H1 (cell line): ENCODE measurements around the gene TGFA. TPM values are rescaled to one million over a fixed set of nuclear protein-coding genes. Genes with fewer than 3 reads are reported as not detected.

Source experiments
- CTCF ChIA-PET: fragments of 300-600 bp; sonication (Branson Sonifier 250); formaldehyde crosslinking; loops from one replicate; lab custom pipeline; 2021; ENCODE audit not compliant: partially characterized antibody; lab: Charles Lee
- POLR2A ChIA-PET: fragments of 300-600 bp; sonication (Branson Sonifier 250); formaldehyde crosslinking; loops from one replicate; lab custom pipeline; 2021; ENCODE audit warnings: inconsistent platforms; ENCODE audit not compliant: partially characterized antibody; lab: Charles Lee
- DNase-seq, 2 experiments: peaks; one replicate each; pipeline versions ENCODE4 v3.0.0 to v3.0.0-alpha.2; 2010 to 2022; ENCODE audit warnings: low spot score in 2 of 2, low read depth in 1 of 2, mixed read lengths in 1 of 2
- FAIRE-seq: peaks from 2 replicates; lab custom pipeline; 2011; peaks lifted over from hg19 to GRCh38; lab: Jason Lieb, UNC
- H2AFZ ChIP-seq: 2 replicates; pipeline ENCODE4 v1.8.1; 2012; ENCODE audit warnings: low read length, inconsistent platforms
- H2AK5ac ChIP-seq: 2 replicates; pipeline ENCODE4 v1.6.1; 2013; ENCODE audit warnings: low read depth, low read length
- H2BK120ac ChIP-seq: replicated peaks from 2 replicates; pipeline ENCODE3; 2013; ENCODE audit warnings: low read depth, low read length, inconsistent platforms
- H2BK12ac ChIP-seq: 2 replicates; pipeline ENCODE4 v1.6.1; 2013; ENCODE audit warnings: low read depth, low read length
- H2BK15ac ChIP-seq: 2 replicates; pipeline ENCODE4 v1.6.1; 2013; ENCODE audit warnings: low read length
- H2BK20ac ChIP-seq: 2 replicates; pipeline ENCODE4 v1.6.1; 2013; ENCODE audit warnings: low read length
- H2BK5ac ChIP-seq: 2 replicates; pipeline ENCODE4 v1.6.1; 2013; ENCODE audit warnings: low read depth, low read length
- H3K14ac ChIP-seq: 2 replicates; pipeline ENCODE4 v1.6.1; 2013; ENCODE audit warnings: inconsistent platforms; ENCODE audit not compliant: insufficient read length
- H3K18ac ChIP-seq: 2 replicates; pipeline ENCODE4 v1.6.1; 2013; ENCODE audit warnings: low read length; ENCODE audit errors: extremely low read depth
- H3K23ac ChIP-seq: 2 replicates; pipeline ENCODE4 v1.6.1; 2013; ENCODE audit warnings: inconsistent platforms; ENCODE audit not compliant: insufficient read length
- H3K23me2 ChIP-seq: 2 replicates; pipeline ENCODE4 v1.6.1; 2013; ENCODE audit warnings: low read depth, low read length
- H3K27ac ChIP-seq: 2 replicates; pipeline ENCODE4 v1.6.1; 2011; ENCODE audit warnings: low read depth, low read length, inconsistent platforms
- H3K27me3 ChIP-seq, 4 experiments: replicated peaks in 1 of 4; 1 replicate in 1 of 4; 2 replicates in 3 of 4; pipeline versions ENCODE4 v1.6.1 to v1.8.1; 2011 to 2013; ENCODE audit warnings: low read length in 3 of 4, mild to moderate bottlenecking in 3 of 4, inconsistent platforms in 2 of 4, mixed read lengths in 2 of 4, moderate library complexity in 1 of 4; ENCODE audit not compliant: control insufficient read depth in 3 of 4, insufficient read depth in 3 of 4; ENCODE audit errors: extremely low read depth in 1 of 4
- H3K36me3 ChIP-seq, 4 experiments: 2 replicates each; pipeline versions ENCODE4 v1.6.1 to v1.8.1; 2011 to 2013; ENCODE audit warnings: mild to moderate bottlenecking in 4 of 4, low read length in 3 of 4, moderate library complexity in 2 of 4, control low read depth in 1 of 4, inconsistent platforms in 1 of 4; ENCODE audit not compliant: insufficient read depth in 4 of 4, control insufficient read depth in 2 of 4
- H3K4ac ChIP-seq: replicated peaks from 2 replicates; pipeline ENCODE3; 2013; ENCODE audit warnings: low read length, low read depth, mixed read lengths, inconsistent platforms; ENCODE audit not compliant: insufficient read length
- H3K4me1 ChIP-seq, 4 experiments: replicated peaks in 1 of 4; 1 replicate in 1 of 4; 2 replicates in 3 of 4; pipeline versions ENCODE4 v1.6.1 to v1.8.1; 2011 to 2013; ENCODE audit warnings: low read length in 3 of 4, inconsistent platforms in 2 of 4, mixed read lengths in 1 of 4; ENCODE audit not compliant: insufficient read depth in 4 of 4, control insufficient read depth in 3 of 4
- H3K4me2 ChIP-seq, 2 experiments: 2 replicates each; pipeline versions ENCODE4 v1.6.1 to v1.8.1; 2011 to 2013; ENCODE audit warnings: low read depth in 2 of 2, low read length in 2 of 2, control low read depth in 1 of 2, inconsistent platforms in 1 of 2, mild to moderate bottlenecking in 1 of 2; ENCODE audit not compliant: insufficient read depth in 1 of 2
- H3K4me3 ChIP-seq, 4 experiments: fragments of 200-600, 300-600 bp in 1 of 4; sonication (generic), shearing (Covaris generic), sonication (Bioruptor Twin) in 1 of 4; 2 replicates each; pipeline versions ENCODE4 v1.5.1 to v1.8.1; 2011 to 2016; ENCODE audit warnings: low read length in 4 of 4, low read depth in 3 of 4, control low read depth in 2 of 4, inconsistent platforms in 2 of 4, mild to moderate bottlenecking in 2 of 4, mixed read lengths in 1 of 4, moderate library complexity in 1 of 4; ENCODE audit not compliant: insufficient read depth in 2 of 4; ENCODE audit errors: extremely low read depth in 1 of 4
- H3K56ac ChIP-seq: replicated peaks from 2 replicates; pipeline ENCODE3; 2013; ENCODE audit warnings: low read depth, mild to moderate bottlenecking, mixed read lengths, low read length, inconsistent platforms; ENCODE audit not compliant: insufficient read length
- H3K79me1 ChIP-seq: 2 replicates; pipeline ENCODE4 v1.6.1; 2013; ENCODE audit warnings: low read depth, low read length, control low read depth
- H3K79me2 ChIP-seq, 2 experiments: 2 replicates each; pipeline versions ENCODE4 v1.6.1 to v1.8.1; 2012 to 2013; ENCODE audit warnings: low read length in 2 of 2, mild to moderate bottlenecking in 2 of 2, inconsistent platforms in 1 of 2; ENCODE audit not compliant: insufficient read depth in 2 of 2, control insufficient read depth in 1 of 2
- H3K9ac ChIP-seq, 4 experiments: replicated peaks in 1 of 4; 1 replicate in 1 of 4; 2 replicates in 3 of 4; pipeline versions ENCODE4 v1.6.1 to v1.8.1; 2011 to 2013; ENCODE audit warnings: low read depth in 3 of 4, low read length in 3 of 4, control low read depth in 2 of 4, mild to moderate bottlenecking in 2 of 4, moderate library complexity in 2 of 4, inconsistent platforms in 1 of 4; ENCODE audit errors: extremely low read depth in 1 of 4
- H3K9me3 ChIP-seq, 2 experiments: 2 replicates each; pipeline versions ENCODE4 v1.6.1 to v1.8.1; 2012 to 2013; ENCODE audit warnings: mild to moderate bottlenecking in 2 of 2, moderate library complexity in 2 of 2, control low read depth in 1 of 2, inconsistent platforms in 1 of 2, low read depth in 1 of 2, low read length in 1 of 2, mixed read lengths in 1 of 2; ENCODE audit not compliant: insufficient read depth in 2 of 2
- H4K20me1 ChIP-seq, 2 experiments: replicated peaks in 1 of 2; 2 replicates each; pipeline versions ENCODE3 to v1.8.1; 2011 to 2013; ENCODE audit warnings: inconsistent platforms in 2 of 2, low read length in 2 of 2, mild to moderate bottlenecking in 1 of 2; ENCODE audit not compliant: insufficient read depth in 2 of 2, control insufficient read depth in 1 of 2
- H4K5ac ChIP-seq: 2 replicates; pipeline ENCODE4 v1.6.1; 2013; ENCODE audit warnings: low read length, low read depth, mixed read lengths, inconsistent platforms; ENCODE audit not compliant: insufficient read length
- H4K8ac ChIP-seq: 2 replicates; pipeline ENCODE4 v1.8.0; 2013; ENCODE audit warnings: mild to moderate bottlenecking, moderate library complexity, low read length, inconsistent platforms; ENCODE audit not compliant: insufficient read depth; ENCODE audit errors: extremely low read depth
- H4K91ac ChIP-seq: replicated peaks from 2 replicates; pipeline ENCODE3; 2013; ENCODE audit warnings: low read length, mixed read lengths, inconsistent platforms; ENCODE audit not compliant: insufficient read length
- ATF2 ChIP-seq: IDR thresholded peaks from 2 replicates; pipeline ENCODE4 v1.6.1; 2012; ENCODE audit warnings: low read length, inconsistent platforms
- CEBPB ChIP-seq: IDR thresholded peaks from 2 replicates; pipeline ENCODE4 v1.6.1; 2012; ENCODE audit warnings: low read depth, low read length
- CHD2 ChIP-seq: IDR thresholded peaks from 2 replicates; pipeline ENCODE4 v1.6.1; 2012; ENCODE audit warnings: low read length, improper control_type of control experiment
- KDM4A ChIP-seq: IDR thresholded peaks from one replicate; pipeline ENCODE4 v1.7.1; 2012; ENCODE audit warnings: low read depth, mild to moderate bottlenecking, moderate library complexity, low read length, inconsistent platforms; ENCODE audit not compliant: severe bottlenecking
- POLR2A ChIP-seq, 2 experiments: IDR thresholded peaks; 1 replicate in 1 of 2; 2 replicates in 1 of 2; pipeline ENCODE4 v1.6.1; 2011; ENCODE audit warnings: low read depth in 2 of 2, low read length in 2 of 2, mild to moderate bottlenecking in 2 of 2; ENCODE audit errors: control extremely low read depth in 1 of 2
- RBBP5 ChIP-seq: IDR thresholded peaks from 2 replicates; pipeline ENCODE4 v1.7.1; 2012; ENCODE audit warnings: low read depth, mild to moderate bottlenecking, inconsistent platforms, low read length, moderate library complexity, borderline replicate concordance
- RFX5 ChIP-seq: IDR thresholded peaks from 2 replicates; pipeline ENCODE4 v1.6.1; 2011; ENCODE audit warnings: low read depth, low read length, improper control_type of control experiment, borderline replicate concordance
- SP2 ChIP-seq: IDR thresholded peaks from 2 replicates; pipeline ENCODE4 v1.6.1; 2012; ENCODE audit warnings: mild to moderate bottlenecking, low read length, inconsistent platforms
- YY1 ChIP-seq: IDR thresholded peaks from 2 replicates; pipeline ENCODE4 v1.6.1; 2011; ENCODE audit warnings: low read depth, mild to moderate bottlenecking, low read length
- WGBS, 2 experiments: shearing (Covaris generic) in 1 of 2; methylation state at CpG; one replicate each; pipeline versions ENCODE4 v1.1.6 to v1.1.7; 2013 to 2015; ENCODE audit warnings: low lambda C conversion rate in 2 of 2, mixed read lengths in 2 of 2, inconsistent platforms in 1 of 2, low coverage in 1 of 2, missing lambda C conversion rate in 1 of 2; ENCODE audit not compliant: insufficient replicate concordance in 2 of 2, insufficient coverage in 1 of 2, insufficient read length in 1 of 2; ENCODE audit errors: extremely low coverage in 1 of 2, missing lambda C conversion rate in 1 of 2; 5-methylcytosine and 5-hydroxymethylcytosine counted together
- polyA plus RNA-seq, 7 experiments: library from polyadenylated mRNA; depleted of rRNA in 3 of 7; stranded (reverse) in 5 of 7; unstranded in 2 of 7; fragments of >200 nt in 5 of 7; fragments of 200-250 nt in 2 of 7; gene quantifications; 1 replicate in 5 of 7; 2 replicates in 1 of 7; 4 replicates in 1 of 7; pipeline versions ENCODE4 v1.2.1 to v1.2.3, GENCODE V29; 2011 to 2013; ENCODE audit warnings: missing spikeins in 2 of 7, mixed read lengths in 2 of 7
- total RNA-seq: library from RNA; stranded (reverse); fragmentation: NEBNext Ultra II Directional; extraction: Animal tissue kit (Norgen Biotek cat#: 25700); gene quantifications from 2 replicates; pipeline ENCODE4 v1.2.1, GENCODE V29; 2021

The TGFA gene
- total and polyA plus RNA-seq, 2 of the 8 experiments (the other 6 are each of a cell fraction or from before 2014, with no cell fraction given): 1.8 to 3.7 TPM

GRCh38 chr2:70503896-70504295 lies 49.7 kb downstream of the TGFA start:
- no peak overlapping the region for H2BK120ac ChIP-seq
- H3K4me2 ChIP-seq: no peak overlapping the region
- no peak overlapping the region for H3K14ac ChIP-seq
- DNase-seq: no peak
- H3K23ac ChIP-seq: no peak overlapping the region
- no peaks in the 10 kb centered on the region for H3K27me3 ChIP-seq
- no peaks in the 10 kb centered on the region for H3K79me1 ChIP-seq
- no peak overlapping the region for H3K9ac ChIP-seq
- FAIRE-seq: no peak
- H3K4ac ChIP-seq: no peak overlapping the region
- no peak for TF ChIP-seq ATF2
- no peak for TF ChIP-seq SP2
- TF ChIP-seq CEBPB: no peak
- no peak for TF ChIP-seq POLR2A (IDR thresholded peaks at IDR 0.05; ENCODE audit: control extremely low read depth in 1 of 2, low read depth in 2 of 2, low read length in 2 of 2)
- TF ChIP-seq KDM4A: no peak
- TF ChIP-seq RBBP5: no peak
- TF ChIP-seq RFX5: no peak
- no peak for TF ChIP-seq YY1
- TF ChIP-seq CHD2: no peak
- H3K79me2 ChIP-seq: no peaks in the 10 kb centered on the region
- H3K56ac ChIP-seq: no peak overlapping the region
- H2BK15ac ChIP-seq: no peak overlapping the region
- H2BK20ac ChIP-seq: no peak overlapping the region
- H3K9me3 ChIP-seq: no peaks in the 10 kb centered on the region
- WGBS, 2 experiments: 91% methylated on average over 4 of the region's 4 CpGs; no CpG with 5 or more reads in 1 of the 2 experiments
- peaks cover 0 to 9% (median 4%) of the 10 kb centered on the region in 4 experiments; a peak in 4 of 7 replicates for H3K4me1 ChIP-seq
- H4K8ac ChIP-seq: no peak overlapping the region
- no peak overlapping the region for H2AK5ac ChIP-seq
- no peaks in the 10 kb centered on the region for H3K36me3 ChIP-seq
- H2BK5ac ChIP-seq: no peak overlapping the region
- H3K23me2 ChIP-seq: no peaks in the 10 kb centered on the region
- H3K18ac ChIP-seq: no peak overlapping the region
- ChIA-PET POLR2A (no interaction called here), CTCF (interaction anchor here (0.7 to 1.3 kb wide), 3 partner anchors 22 to 201 kb away, joined by 3 to 5 read pairs (median 3); partner anchors contain the start of gene FAM136A)
- no peaks in the 10 kb centered on the region for H4K20me1 ChIP-seq
- no peak overlapping the region for H2BK12ac ChIP-seq
- no peak overlapping the region for H3K27ac ChIP-seq
- no peak overlapping the region for H4K91ac ChIP-seq
- H3K4me3 ChIP-seq: no peak overlapping the region
- H2AFZ ChIP-seq: no peak overlapping the region
- H4K5ac ChIP-seq: no peak overlapping the region
